COR-L47 (cell line): ENCODE results near the gene TMEM203.

Experiments
- DNase-seq: peaks from one replicate; lab custom pipeline; 2025; lab: John Stamatoyannopoulos, UW

TMEM203 gene

GRCh38 chr9:137164370-137165249 lies 40.8 kb downstream of the TMEM203 start:
- DNase-seq, result no peak

DNA sequence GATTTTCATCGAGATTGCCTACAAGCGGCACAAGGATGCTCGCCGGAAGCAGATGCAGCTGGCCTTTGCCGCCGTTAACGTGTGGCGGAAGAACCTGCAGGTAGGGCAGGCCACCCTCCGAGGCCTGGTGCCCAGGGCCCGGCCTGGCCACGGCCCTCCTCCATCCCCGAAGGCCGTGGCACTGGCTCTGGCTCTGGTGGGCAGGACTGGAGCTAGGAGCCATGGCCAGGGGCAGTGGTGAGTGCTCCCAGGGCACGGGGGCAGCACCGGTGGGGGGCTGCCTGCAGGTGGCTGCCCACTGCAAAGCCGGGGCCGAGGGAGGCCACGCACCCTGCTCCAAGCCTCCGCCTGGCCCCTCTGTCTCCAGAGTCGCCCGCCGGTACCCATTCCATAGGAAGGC lies 41.6 kb downstream of the TMEM203 start:
- DNase-seq, result no peak

DNA sequence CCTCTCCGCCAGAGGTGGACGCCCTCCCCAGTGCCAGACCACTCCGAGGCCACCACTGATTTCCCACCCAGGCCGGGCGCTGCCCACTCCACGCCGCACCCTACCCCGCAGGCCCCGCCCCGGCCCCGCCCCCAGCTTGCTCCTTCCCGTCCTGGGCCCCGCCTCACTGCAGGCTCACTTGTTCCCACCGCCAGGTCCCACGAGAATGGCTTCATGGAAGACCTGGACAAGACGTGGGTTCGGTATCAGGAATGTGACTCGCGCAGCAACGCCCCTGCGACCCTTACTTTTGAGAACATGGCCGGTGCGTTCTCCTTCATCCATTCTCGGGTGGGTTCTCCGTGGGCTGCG lies 42.1 kb downstream of the TMEM203 start:
- DNase-seq, result no peak

GRCh38 chr9:137162505-137163364 lies 42.7 kb downstream of the TMEM203 start:
- no peak for DNase-seq

- DNase-seq, result no peak
Observed at GRCh38 chr9:137161558-137162486, 43.6 kb downstream of the TMEM203 start.

GRCh38 chr9:137160716-137161557 lies 44.5 kb downstream of the TMEM203 start:
- no peak for DNase-seq

GRCh38 chr9:137160054-137160425 lies 45.4 kb downstream of the TMEM203 start:
- DNase-seq, result no peak

DNA sequence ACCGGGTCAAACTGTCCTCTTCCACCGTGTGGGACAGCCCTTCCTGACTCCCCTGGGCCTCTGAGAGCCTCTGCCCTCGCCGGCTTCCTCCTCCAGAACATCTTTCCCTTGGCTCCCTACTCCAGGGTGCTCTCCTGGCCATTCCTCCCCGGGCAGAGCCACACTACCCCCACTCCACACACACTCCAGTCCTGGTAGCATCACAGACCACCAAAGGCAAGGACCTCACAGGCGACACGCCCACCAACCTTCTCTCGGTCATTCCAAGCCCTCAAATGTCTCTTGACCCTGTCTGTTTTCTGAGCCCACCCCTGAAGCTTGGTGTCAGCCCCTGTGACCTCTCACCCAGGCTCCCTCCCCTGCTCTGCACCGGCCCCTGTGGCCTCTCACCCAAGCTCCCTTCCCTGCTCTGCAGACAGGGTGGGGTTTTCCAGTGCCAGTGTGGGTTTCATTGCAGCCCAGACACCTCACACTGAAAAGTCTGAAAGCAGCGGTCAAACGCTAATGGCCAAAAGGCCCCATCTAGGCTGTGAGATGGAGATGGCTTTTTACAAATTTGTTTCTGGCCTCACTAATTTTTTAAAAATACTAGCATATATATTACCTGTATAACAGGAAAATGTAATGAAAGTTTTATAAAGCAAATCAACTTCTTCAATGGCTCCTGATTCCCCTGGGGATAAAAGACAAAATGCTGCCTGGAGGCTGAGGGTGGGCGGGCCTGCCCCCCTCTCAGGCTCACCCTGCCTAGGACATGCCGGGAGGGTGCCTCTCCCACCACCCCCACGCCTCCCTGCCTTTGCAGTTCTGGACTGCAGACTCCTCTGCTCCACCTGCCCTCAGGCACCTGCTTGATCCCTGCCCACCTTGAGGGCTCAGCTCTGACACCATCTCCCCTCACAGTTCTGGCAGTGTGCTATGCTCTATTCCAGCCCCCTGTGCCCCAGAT lies 46.1 kb downstream of the TMEM203 start:
- no peak for DNase-seq

- no peak for DNase-seq
Observed at GRCh38 chr9:137158625-137159024, 46.8 kb downstream of the TMEM203 start.

GRCh38 chr9:137157618-137158415 lies 47.6 kb downstream of the TMEM203 start:
- no peak for DNase-seq

- no peak for DNase-seq
Observed at GRCh38 chr9:137156567-137157375, 48.7 kb downstream of the TMEM203 start.
